Kidney capillary endothelial cell (primary cell): Measurements from ENCODE around the gene MFSD11.
"Not testable (repeated sequence)": the region's sequence is repeated elsewhere in the genome, so short reads cannot be mapped to it uniquely, and the experiment has no call there.

Source experiments
- DNase-seq: peaks from one replicate; pipeline ENCODE4 v3.0.0-alpha.2; 2018; ENCODE audit warnings: low spot score

MFSD11 gene

DNA sequence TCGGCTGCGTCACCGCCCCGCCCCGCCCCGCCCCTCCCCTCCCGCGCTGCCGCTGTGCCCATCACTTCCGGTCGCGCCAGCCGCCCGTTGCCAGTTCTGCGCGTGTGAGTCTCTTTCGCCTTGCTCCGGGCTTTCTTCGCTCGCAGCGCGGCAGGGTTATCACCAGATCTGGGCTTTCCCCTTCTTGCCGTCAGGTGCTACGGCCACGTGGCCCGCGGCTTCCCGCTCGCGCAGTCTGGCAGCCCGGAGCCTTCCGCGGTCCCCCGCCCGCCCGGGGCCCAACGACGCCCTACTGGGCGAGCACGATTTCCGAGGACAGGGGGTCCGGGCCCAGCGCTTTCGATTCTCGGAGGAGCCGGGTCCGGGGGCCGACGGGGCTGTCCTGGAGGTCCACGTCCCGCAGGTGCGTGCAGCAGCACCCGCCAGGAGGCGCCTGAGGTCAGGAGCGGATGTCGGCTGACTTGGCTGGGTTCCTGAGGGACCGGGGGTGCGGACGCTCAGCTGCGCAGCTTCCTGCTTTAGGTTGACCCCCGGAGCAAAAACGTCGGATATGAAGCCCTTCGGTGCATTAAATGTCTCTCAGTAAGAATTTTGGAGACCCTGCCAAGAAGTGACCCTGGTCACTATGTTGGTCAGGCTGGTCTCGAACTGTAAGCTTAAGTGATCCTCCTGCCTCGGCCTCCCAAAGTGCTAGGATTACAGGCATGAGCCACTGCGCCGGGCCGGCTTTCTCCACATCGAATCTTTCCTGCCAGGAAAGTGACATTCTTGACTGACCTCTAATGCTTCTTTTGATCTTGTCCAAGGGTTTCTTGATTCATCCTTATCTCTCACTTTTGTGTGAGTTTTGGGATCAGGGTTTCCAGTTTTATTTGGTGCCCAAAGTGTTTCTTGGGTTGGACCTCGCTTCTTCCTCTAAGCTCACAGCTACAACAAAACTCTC, 10.9 kb upstream of the MFSD11 start, which contains the start of gene METTL23:
TSS of gene METTL23 (plus strand) at position 64 of the 943 bp plus-strand sequence. CDS start 2,872 bp downstream, outside the sequence.
- peak; percentile 79 for DNase-seq

DNA sequence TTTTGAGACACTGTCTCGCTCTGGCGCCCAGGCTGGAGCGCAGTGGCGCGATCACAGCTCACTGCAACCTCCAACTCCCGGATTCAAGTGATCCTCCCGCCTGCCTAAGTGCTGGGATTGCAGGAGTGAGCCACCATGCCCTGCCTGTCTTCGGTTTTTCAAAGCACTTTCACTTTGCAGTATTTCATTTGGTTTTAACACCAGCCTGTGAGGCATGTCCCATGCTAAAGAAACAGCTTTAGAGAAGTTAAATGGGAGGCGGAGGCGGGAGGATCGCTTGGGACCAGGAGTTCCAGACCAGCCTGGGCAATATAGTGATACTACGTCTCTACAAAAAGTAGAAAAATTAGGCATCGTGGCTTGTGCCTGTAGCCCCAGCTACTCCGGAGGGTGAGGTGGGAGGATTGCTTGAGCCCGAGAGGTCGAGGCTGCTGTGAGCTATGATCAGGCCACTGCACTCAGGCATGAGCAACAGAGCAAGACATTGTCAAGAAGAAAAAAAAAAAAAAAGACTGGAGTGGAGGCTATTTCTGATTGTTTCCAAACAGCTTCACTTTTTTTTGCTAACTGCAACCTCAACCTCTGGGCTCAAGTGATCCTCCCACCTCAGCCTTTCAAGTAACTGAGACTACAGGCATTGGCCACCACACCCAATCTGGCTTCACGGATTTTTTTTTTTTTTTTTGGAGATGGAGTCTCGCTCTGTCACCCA, 10.0 kb upstream of the MFSD11 start:
- no peak for DNase-seq

DNA sequence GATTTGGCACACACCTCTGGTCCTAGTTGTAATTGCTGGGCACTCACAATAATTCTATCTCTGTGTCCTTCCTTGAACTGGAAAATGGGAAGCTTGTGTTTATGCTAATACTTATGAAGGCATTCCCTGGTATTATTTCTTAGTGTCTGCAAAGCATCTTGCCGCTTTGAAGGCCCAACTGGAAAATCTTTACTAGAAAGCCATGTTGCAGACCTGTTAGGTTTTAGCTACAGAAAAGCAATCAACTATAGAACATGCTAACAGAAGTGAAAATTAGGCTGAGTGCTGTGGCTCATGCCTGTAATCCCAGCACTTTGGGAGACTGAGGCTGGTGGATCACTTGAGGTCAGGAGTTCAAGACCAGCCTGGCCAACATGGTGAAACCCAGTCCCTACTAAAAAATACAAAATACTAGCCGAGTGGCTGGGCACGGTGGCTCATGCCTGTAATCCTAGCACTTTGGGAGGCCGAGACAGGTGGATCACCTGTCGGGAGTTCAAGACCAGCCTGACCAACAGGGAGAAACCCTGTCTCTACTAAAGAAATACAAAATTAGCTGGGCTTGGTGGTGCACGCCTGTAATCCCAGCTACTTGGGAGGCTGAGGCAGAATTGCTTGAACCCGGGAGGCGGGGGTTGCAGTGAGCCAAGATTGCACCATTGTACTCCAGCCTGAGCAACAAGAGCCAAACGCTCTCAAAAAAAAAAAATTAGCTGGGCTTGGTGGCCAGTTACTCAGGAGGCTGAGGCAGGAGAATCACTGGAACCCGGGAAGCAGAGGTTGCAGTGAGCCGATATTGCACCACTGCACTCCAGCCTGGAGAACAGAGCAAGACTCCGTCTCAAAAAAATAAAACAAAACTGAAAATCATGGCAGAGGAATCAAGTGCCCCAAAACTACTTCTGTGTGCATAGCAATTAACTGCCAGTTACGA, 5.9 kb upstream of the MFSD11 start:
- DNase-seq: not testable (repeated sequence)

DNA sequence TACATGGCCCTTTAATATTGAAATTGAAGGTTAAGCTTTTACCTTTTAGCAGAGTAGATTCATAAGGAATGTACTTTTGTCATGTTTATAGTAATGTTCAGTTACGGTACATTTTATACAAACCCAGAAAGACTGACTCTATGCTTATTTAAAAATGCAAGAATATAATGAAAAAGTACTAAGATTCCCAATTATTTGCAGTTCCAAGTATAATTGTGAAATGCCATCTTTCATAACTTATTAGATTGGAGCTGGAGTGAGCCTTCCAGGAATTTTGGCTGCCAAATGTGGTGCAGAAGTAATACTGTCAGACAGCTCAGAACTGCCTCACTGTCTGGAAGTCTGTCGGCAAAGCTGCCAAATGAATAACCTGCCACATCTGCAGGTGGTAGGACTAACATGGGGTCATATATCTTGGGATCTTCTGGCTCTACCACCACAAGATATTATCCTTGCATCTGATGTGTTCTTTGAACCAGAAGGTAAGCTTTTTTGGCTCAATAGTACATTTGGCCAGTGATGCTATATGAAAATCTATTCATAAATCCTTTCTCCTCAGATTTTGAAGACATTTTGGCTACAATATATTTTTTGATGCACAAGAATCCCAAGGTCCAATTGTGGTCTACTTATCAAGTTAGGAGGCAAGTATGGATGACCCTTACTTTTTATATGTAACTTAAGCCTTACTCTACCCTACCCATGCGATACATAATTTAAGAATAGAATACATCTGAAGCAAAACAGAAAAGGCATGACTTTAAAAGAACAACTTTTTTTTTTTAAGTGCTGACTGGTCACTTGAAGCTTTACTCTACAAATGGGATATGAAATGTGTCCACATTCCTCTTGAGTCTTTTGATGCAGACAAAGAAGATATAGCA, 4.9 kb upstream of the MFSD11 start:
- no peak for DNase-seq

DNA sequence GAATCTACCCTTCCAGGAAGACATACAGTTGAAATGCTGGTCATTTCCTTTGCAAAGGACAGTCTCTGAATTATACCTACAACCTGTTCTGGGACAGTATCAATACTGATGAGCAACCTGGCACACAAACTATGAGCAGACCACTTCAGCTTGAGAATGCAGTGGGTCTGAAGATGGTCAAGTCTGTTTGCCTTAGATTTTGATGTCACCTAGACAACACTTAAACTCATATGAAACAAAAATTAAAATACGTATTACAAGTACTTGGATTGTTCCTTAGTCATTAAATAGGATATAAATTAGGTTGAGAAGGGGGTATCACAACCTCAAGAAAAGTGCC, 4.3 kb upstream of the MFSD11 start:
- no peak for DNase-seq

DNA sequence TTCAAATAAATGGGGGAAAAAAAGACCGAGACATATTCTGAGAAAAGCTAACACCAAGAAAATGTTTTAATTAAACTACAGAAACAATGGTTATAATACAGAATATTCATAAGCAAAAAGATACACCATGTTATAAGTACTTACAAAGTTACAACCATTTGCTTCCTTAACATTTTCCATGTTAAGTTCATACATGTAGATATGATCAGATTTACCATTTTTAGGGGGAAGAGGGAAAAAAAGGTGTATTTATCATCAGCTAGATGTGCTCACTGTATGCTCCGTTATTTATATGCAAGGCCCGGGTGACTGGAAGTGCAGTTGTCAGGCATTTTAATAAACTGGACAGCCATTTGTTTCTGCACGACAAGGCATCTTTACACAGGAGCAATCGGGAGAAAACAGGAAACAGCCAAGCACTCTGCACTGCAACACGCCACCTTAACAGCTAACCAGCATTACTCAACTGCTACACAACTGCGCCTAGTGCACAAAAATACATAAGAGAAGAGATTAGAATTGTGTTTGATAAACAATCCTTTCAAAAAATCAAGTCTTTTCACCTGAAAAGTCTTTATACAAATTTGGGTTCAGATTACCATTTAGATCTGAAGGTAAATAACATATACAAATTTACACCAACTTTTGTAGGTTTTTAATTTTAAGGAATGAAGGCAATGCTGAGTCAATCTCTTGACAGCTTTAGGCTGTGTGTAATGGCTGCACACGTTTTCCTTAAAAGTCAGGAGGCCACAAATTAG, 3.7 kb upstream of the MFSD11 start:
- DNase-seq: no peak

DNA sequence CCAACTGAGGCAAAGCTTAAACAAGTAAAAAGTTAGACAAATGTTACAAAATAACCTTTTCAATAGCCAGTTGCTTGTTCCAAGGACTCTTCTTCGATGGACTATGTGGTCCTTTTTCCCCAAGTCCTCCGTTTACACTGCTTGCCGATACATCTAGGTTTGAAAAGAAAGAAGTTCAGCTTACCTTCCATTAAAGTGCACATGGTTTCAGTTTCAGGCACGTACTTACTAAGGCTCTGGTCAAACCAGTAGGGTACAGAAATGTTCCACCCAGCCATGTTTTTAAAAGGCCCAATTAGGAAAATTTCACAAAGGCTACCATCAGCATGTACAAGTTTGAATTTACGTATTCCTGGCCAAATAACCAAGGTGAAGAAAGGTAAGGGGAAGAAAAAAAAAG, 2.9 kb upstream of the MFSD11 start:
- no peak for DNase-seq

DNA sequence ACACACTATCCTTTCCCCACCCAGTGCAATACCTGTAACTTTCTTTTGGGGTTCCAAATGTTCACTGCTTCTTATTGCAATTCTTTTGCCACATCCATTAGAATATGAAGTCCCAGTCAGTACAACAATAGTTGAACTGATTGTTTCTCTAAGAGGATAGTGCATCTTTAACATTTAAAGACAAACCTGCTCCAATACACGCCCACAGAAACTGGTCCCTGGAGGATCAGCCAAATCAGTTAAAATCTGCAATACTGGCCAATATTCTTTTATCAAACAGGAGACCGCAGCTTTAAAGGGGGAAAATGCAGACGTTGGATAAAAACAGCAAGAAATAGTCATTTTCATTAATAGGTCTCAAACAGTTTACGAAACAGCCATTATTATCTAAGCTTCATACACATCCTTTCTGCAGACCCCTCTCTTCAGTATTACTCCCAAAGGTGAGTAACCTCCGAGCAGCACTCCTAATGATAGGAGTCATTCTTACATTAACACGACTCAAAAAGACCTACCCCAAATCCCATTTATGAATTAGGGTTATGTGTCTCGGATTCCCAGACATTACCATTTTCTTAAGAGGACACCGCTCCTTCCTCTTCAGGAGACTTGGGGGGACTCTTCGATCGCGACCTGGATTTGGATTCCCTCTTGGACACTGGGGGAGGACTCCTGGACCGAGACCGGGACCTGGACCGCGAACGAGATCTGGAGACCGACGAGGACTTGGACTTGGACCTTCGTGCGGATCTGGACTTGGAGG, 2.2 kb upstream of the MFSD11 start:
- no peak for DNase-seq

DNA sequence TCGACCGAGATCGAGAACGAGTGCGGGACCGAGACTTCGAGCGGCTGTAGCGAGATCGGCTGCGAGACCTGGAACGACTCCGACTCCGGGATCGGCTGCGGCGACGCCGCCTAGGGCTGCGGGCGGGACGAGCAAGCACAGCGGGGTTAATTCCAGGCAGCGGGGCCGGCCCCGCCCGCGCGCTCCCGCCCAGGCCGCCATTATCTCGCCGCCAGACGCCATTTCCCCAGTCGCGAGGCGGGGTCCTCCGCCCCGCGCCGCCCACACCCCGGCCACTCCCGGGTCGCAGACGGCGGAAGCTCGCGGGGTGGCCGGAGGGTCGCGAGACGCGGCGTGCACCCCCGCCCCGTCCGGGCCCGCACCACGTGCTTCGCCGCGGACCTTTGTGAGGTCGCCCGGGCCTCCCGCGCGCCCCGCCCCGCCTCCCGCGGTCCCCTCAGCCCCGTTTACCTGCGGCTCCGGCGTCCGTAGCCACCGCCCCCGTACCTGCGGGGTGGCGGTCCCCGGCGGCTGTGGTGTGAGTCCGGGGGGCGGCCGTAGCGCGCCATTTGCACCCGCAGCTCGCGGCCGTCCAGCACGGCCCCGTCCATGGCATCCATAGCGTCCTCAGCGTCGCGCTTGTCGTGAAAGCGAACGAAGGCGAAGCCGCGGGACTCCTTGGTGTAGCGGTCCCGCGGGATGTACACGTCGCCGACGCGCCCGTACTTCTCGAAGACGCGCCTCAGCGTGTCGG, 1.4 kb upstream of the MFSD11 start:
- no peak for DNase-seq

DNA sequence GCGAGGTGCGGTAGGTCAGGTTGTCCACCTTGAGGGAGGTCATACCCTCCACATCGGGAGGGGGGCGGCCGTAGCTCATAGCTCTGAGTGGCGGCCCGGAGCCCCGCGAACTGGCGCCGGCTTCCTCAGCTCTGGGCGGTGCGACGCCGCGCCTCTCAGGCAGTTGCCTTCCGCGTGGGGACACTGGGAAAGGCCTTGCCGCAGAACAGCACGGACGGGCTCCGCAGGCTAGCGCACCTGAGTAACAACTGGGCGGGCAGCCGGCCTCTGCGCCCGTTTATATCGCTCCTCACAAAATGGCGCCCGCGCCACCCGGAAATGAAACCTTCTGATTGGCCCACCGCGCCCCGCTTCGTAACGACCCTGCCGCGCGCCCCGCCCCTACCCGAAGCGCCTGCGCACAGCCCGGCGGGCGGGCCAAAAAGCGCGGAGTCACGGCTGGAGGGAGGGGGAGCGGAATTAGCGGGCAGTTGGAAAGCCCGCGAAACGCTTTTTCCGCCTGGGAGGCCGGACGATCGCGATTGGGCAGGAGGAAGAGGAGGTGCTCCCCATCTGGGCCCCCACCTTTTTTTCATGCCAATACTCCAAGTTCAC, 740 bp upstream of the MFSD11 start, which contains the start of gene SRSF2:
TSS of gene SRSF2 (minus strand) at position 250 of the 594 bp plus-strand sequence. CDS start at position 79, 171 bp downstream.
- peak; percentile 97 for DNase-seq

DNA sequence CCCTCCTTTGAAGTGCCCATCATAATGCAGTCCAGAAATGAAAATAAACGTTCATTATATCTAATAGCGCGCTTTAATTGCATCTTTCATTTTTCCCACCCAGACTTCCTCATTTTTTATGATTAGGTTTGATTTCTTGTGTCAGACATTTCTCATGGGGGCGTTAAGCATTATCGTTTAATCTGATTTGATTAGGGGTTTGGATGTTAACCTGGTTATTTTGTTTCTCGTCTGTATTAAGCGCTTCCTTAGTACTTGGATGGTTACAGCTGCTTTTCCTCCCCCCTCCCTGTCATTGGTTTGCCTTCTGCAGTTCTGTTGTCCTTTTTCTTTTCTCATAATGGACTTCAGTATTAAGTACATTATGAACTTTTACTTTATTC, 540 bp downstream of the MFSD11 start:
- DNase-seq: no peak

DNA sequence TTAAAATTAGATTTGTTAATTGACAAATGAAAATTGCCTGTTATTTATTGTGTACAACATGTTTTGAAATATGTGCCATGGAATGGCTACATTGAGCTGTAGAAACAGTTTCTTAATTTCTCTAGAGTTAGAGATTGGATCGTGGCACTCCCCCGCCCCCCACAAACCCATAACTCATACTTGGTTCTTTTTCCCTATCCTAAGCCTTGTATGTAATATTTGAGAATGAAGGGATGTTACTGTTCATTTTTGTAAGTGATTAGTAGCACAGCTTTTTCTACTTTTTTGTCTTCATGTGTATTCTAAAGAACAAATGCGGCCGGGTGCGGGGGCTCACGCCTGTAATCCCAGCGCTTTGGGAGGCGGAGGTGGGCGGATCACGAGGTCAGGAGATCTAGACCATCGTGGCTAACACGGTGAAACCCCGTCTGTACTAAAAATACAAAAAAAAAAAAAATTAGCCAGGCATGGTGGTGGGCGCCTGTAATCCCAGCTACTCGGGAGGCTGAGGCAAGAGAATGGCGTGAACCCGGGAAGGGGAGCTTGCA, 1.7 kb downstream of the MFSD11 start:
- DNase-seq: not testable (repeated sequence)

DNA sequence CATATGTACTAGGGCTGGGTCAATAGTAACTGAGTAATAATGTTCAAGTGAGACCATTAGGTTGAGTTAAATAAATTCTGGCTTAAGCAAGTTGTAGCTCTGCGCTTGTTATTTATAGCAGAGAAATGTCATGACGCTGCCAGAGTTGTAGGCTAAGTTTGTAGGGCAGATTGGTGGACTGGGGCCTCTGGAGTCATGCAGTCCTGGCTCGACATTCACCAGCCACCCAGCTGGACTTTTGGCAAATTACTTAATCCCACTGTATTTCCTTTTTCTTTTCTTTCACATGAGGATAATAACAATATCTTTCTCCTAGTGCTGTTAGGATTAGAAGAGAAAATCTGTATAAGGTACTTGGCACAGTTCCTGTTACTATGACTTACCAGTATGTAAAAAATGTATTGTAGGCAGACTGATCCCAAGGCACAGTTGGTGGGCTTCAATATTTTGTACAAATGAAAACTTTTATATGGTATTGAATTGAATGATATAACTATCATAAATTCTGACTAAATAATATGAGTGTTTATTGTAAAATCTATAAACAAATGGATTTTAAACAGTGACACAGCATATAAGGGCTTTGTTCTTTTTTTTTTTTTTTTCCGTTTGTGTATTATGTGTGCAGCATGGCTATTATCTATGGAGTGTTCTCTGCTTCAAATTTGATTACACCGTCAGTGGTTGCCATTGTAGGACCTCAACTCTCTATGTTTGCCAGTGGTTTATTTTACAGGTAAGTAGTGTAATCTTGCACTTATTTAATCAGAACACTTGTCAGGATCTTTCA, 2.6 kb downstream of the MFSD11 start:
- DNase-seq: no peak

DNA sequence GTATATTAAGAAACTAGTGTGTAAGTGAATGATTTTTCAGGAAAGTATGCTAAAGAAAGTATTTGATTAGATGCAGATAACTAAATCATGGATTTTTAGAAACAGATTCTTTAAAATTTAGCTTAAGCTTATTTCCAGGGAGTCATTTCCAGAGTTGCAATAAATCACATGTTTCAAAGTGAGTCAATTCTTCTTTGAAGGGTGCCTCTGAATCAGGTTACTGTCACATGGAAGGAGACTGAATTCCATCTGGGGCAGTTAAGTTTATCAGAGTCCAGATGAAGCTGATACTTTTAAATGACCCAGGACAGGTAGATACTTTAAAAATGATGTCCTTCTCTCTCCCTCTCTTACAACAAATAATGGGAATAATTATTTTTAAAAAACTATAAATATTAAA, 5.0 kb downstream of the MFSD11 start:
- DNase-seq: no peak

DNA sequence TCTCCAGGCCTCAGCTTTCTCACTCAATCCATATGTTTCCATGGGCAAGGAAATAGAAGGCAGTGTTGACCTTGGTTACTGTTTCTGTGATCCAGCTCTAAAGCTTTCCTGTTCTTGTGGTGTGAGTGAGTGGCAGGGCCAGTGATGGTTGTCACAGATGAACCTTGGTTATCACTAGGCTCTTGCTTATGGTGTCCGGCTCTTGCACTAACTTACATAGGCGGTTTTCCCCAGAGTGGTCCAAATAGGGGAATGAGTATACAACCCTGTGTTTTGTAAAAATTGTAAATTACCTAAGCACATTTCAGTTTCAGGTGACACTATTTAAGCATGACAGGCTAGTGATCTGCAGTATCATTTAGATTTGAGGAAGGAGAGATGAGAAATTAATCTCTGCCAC, 6.8 kb downstream of the MFSD11 start:
- no peak for DNase-seq

DNA sequence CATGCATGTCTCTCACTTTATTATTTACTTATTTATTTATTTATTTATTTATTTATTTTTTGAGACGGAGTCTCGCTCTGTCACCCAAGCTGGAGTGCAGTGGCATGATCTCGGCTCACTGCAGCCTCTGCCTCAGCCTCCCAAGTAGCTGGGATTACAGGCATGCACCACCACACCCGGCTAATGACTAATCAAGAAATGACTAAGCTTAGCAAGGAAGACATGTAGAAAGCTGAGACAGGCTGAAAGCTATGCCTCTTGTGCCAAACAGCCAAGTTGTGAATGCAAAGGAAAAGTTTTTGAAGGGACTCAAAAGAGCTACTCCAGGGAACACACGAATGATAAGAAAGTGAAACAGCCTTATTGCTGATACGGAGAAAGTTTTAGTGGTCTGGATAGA, 7.9 kb downstream of the MFSD11 start:
- DNase-seq: not testable (repeated sequence)

DNA sequence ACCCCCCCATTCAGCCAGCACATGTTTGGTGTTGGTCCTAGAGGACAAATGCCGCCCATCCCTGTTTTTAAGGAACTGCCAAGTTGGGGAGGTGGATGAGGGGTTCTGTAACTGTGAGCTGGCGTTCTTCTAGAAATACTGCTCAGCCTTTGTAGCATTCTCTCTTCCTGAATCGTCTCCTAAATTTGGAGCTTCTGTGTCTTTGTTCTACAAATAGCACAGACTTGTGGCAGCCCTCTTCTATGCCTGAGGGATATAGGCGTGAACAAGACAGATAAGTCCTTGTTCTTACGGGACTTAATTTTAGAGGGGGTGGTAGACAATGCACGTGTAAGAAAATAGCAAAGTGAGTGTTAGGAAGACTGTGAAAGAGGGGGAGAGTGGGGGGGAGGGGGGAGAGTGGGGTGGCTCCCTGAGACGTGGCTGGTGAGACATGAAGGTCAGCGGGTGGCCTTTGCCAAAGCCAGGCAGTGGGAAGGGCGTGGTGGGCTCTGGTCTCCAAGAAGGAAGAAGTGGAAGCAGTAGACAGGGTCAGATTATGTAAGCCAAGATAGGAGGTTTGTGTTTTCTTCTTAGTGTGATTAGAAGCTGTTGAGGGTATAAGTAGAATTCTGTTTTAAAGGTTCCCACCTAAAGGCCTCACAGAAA, 9.9 kb downstream of the MFSD11 start:
- DNase-seq: no peak
